HepG2 (cell line): ENCODE data around the gene MAPK10. TPM values are rescaled to one million over a fixed set of nuclear protein-coding genes. Genes with fewer than 3 reads are reported as not detected.

Experiments used
- ATAC-seq: fragments of 200-7000 bp; cut with Tn5 transposase; 3 replicates; pipeline ENCODE4 v1.9.1; 2020; ENCODE audit warnings: mild to moderate bottlenecking, moderate library complexity
- BruUV-seq: library from RNA; stranded (reverse); fragments of 400-500 nt; replicated peaks from 2 replicates; lab custom pipeline; 2021; lab: Mats Ljungman, UMichigan
- CTCF ChIA-PET: fragments of 300-600 bp; formaldehyde crosslinking; extraction: SDS; loops from one replicate; lab custom pipeline; 2021; ENCODE audit warnings: low total read pairs, inconsistent platforms, low intra/inter-chr PET ratio; lab: Yijun Ruan, JAX
- POLR2A ChIA-PET: fragments of 350-600 bp; sonication (Branson Sonifier 250); formaldehyde crosslinking; loops from one replicate; lab custom pipeline; 2020; ENCODE audit warnings: antibody characterized with exemption, inconsistent platforms; lab: Yijun Ruan, JAX
- DNase-seq: peaks from one replicate; pipeline ENCODE4 v3.0.0-alpha.2; 2015; ENCODE audit warnings: low spot score
- FAIRE-seq: peaks from 3 replicates; lab custom pipeline; 2011; peaks lifted over from hg19 to GRCh38; lab: Jason Lieb, UNC
- H2AFZ ChIP-seq: one replicate; pipeline ENCODE4 v1.6.1; 2011; ENCODE audit warnings: low read length, inconsistent platforms
- H3K27ac ChIP-seq: fragments of 300-600 bp; 3 replicates; pipeline ENCODE4 v1.8.0; 2011; ENCODE audit warnings: mixed run types, mild to moderate bottlenecking, mixed read lengths, low read length, inconsistent platforms; ENCODE audit not compliant: insufficient read depth; ENCODE audit errors: extremely low read length
- H3K27me3 ChIP-seq, 2 experiments: fragments of 200-600 bp in 1 of 2; 2 replicates in 1 of 2; 3 replicates in 1 of 2; pipeline versions ENCODE4 v1.6.0 to v1.8.0; 2011; ENCODE audit warnings: low read length in 2 of 2, mild to moderate bottlenecking in 2 of 2, moderate library complexity in 2 of 2, inconsistent platforms in 1 of 2; ENCODE audit not compliant: insufficient read depth in 2 of 2, control insufficient read depth in 1 of 2
- H3K36me3 ChIP-seq, 2 experiments: fragments of 200-600 bp in 1 of 2; replicated peaks in 1 of 2; 2 replicates in 1 of 2; 3 replicates in 1 of 2; pipeline versions ENCODE4 v1.5.1 to v1.8.0; 2011; ENCODE audit warnings: low read length in 2 of 2, inconsistent platforms in 1 of 2; ENCODE audit not compliant: insufficient read depth in 2 of 2, control insufficient read depth in 1 of 2
- H3K4me1 ChIP-seq: 2 replicates; pipeline ENCODE4 v1.5.1; 2012; ENCODE audit warnings: low read length, inconsistent platforms; ENCODE audit not compliant: insufficient read depth
- H3K4me2 ChIP-seq: 2 replicates; pipeline ENCODE4 v1.6.0; 2011; ENCODE audit warnings: low read depth, low read length, inconsistent platforms
- H3K4me3 ChIP-seq, 3 experiments: fragments of 200-600 bp in 1 of 3; sonication (generic), shearing (Covaris generic) in 1 of 3; replicated peaks in 1 of 3; 2 replicates each; pipeline ENCODE4 v1.5.1; 2011 to 2016; ENCODE audit warnings: low read length in 3 of 3, inconsistent platforms in 2 of 3, low read depth in 2 of 3, mild to moderate bottlenecking in 2 of 3, control low read depth in 1 of 3, mixed read lengths in 1 of 3; ENCODE audit not compliant: insufficient read depth in 1 of 3
- H3K79me2 ChIP-seq: one replicate; pipeline ENCODE4 v1.6.1; 2011; ENCODE audit warnings: low read length, inconsistent platforms; ENCODE audit not compliant: insufficient read depth
- H3K9ac ChIP-seq: 2 replicates; pipeline ENCODE4 v1.6.0; 2011; ENCODE audit warnings: mild to moderate bottlenecking, low read depth, low read length, inconsistent platforms; ENCODE audit not compliant: insufficient read depth
- H3K9me3 ChIP-seq: 2 replicates; pipeline ENCODE4 v1.5.1; 2012; ENCODE audit warnings: mild to moderate bottlenecking, low read length
- H4K20me1 ChIP-seq: 2 replicates; pipeline ENCODE4 v1.6.0; 2011; ENCODE audit warnings: inconsistent platforms, mild to moderate bottlenecking, low read length, moderate library complexity; ENCODE audit not compliant: insufficient read depth
- ARID2 ChIP-seq: sonication (generic); formaldehyde crosslinking; IDR thresholded peaks from 2 replicates; pipeline ENCODE4 v1.8.1; 2022; ENCODE audit warnings: mild to moderate bottlenecking, missing genetic modification reagents, borderline replicate concordance
- ERF ChIP-seq: IDR thresholded peaks from 2 replicates; pipeline ENCODE4 v1.6.1; 2018; ENCODE audit warnings: missing biosample characterization, missing genetic modification reagents
- FOXP4 ChIP-seq: sonication (generic); formaldehyde crosslinking; IDR thresholded peaks from 2 replicates; pipeline ENCODE4 v1.4.0; 2020; ENCODE audit warnings: missing genetic modification reagents
- KLF9 ChIP-seq: IDR thresholded peaks from 2 replicates; pipeline ENCODE4 v1.6.1; 2016; ENCODE audit warnings: low read depth
- POLR2AphosphoS5 ChIP-seq: IDR thresholded peaks from 2 replicates; pipeline ENCODE4 v1.6.1; 2012; ENCODE audit warnings: low read depth, low read length
- SRSF9 ChIP-seq: fragments of 200-400 bp; formaldehyde crosslinking; IDR thresholded peaks from 2 replicates; pipeline ENCODE4 v1.6.1; 2018; ENCODE audit warnings: borderline replicate concordance, mild to moderate bottlenecking, low read depth, low read length; ENCODE audit not compliant: insufficient read depth, poor library complexity, severe bottlenecking
- ZBTB37 ChIP-seq: sonication (generic); formaldehyde crosslinking; IDR thresholded peaks from 2 replicates; pipeline ENCODE4 v1.4.0; 2020; ENCODE audit warnings: mild to moderate bottlenecking, missing genetic modification reagents
- ZHX2 ChIP-seq, 2 experiments: sonication (generic) in 1 of 2; formaldehyde crosslinking in 1 of 2; IDR thresholded peaks; 2 replicates each; pipeline versions ENCODE4 v1.6.1 to v1.9.0; 2014 to 2022; ENCODE audit warnings: antibody characterized with exemption in 1 of 2, borderline replicate concordance in 1 of 2, inconsistent platforms in 1 of 2, low read depth in 1 of 2, missing genetic modification reagents in 1 of 2
- ZMYM4 ChIP-seq: sonication (generic); formaldehyde crosslinking; IDR thresholded peaks from 2 replicates; pipeline ENCODE4 v1.8.1; 2023; ENCODE audit warnings: mild to moderate bottlenecking, missing genetic modification reagents
- ZNF30 ChIP-seq: sonication (generic); formaldehyde crosslinking; IDR thresholded peaks from 2 replicates; pipeline ENCODE4 v1.5.0; 2020; ENCODE audit warnings: mild to moderate bottlenecking, missing genetic modification reagents
- WGBS: methylation state at CpG from one replicate; pipeline ENCODE4 v1.1.6; 2017; ENCODE audit warnings: low lambda C conversion rate; 5-methylcytosine and 5-hydroxymethylcytosine counted together
- in situ Hi-C: cut with HindIII; loops from 2 replicates; pipeline ENCODE4 v1.10.0; 2017; ENCODE audit warnings: low pct_unique_long_range_greater_than_20kb; ENCODE audit not compliant: extremely low pct_ligation_motif_present
- intact Hi-C: fragments of 100-400 bp; cut with micrococcal nuclease; formaldehyde crosslinking; loops from one replicate; pipeline ENCODE4 v1.10.0; 2022; ENCODE audit not compliant: unreplicated experiment
- polyA plus RNA-seq, 8 experiments: library from polyadenylated mRNA; depleted of rRNA in 3 of 8; stranded (reverse) in 7 of 8; unstranded in 1 of 8; fragments of >200 nt; fragmentation: Illumina TruSeq in 4 of 8; extraction: Trizol in 4 of 8; gene quantifications; 2 replicates each; pipeline versions ENCODE4 v1.2.1 to v1.2.3, GENCODE V29; 2011 to 2016; ENCODE audit warnings: low read depth in 4 of 8, missing spikeins in 1 of 8, mixed read lengths in 1 of 8; ENCODE audit not compliant: insufficient read depth in 1 of 8
- total RNA-seq, 5 experiments: library from RNA; depleted of rRNA; stranded (reverse); fragments of >200 nt; fragmentation: Illumina TruSeq; extraction: Trizol; gene quantifications; 2 replicates each; pipeline ENCODE4 v1.2.3, GENCODE V29; 2016; ENCODE audit warnings: low read depth in 1 of 5

Gene MAPK10
- total and polyA plus RNA-seq, 2 of the 13 experiments (the other 11 are each of a cell fraction or from before 2014, with no cell fraction given), result not detected

GRCh38 chr4:86011117-86011516 lies 348.7 kb downstream of the MAPK10 start (continued):
- TF ChIP-seq ZHX2 (IDR thresholded peaks at IDR 0.05; ENCODE audit: low read depth) (no peak), ZHX2 (CRISPR knock-in tag; IDR thresholded peaks at IDR 0.05; ENCODE audit: borderline replicate concordance) (no peak), ZNF30 (CRISPR knock-in tag) (no peak)

- POLR2A ChIA-PET, result no interaction called here
- no peak for ATAC-seq
- Histone ChIP-seq H4K20me1 (no peaks in the 10 kb centered on the region), H3K4me3 (no peak overlapping the region), H3K9ac (no peak overlapping the region), H3K4me1 (no peaks in the 10 kb centered on the region), H3K27ac (no peak overlapping the region), H3K79me2 (no peaks in the 10 kb centered on the region), H3K27me3 (no peaks in the 10 kb centered on the region), H2AFZ (no peak overlapping the region), H3K9me3 (no peaks in the 10 kb centered on the region), H3K4me2 (no peak overlapping the region), H3K36me3 (no peaks in the 10 kb centered on the region)
- FAIRE-seq, result no peak
- intact Hi-C loops (no loop called here), in situ Hi-C loops (no loop called here)
- TF ChIP-seq KLF9 (CRISPR knock-in tag), result no peak
- TF ChIP-seq SRSF9, result no peak
- no peak for TF ChIP-seq FOXP4
- TF ChIP-seq ERF (CRISPR knock-in tag), result no peak
- no peak for TF ChIP-seq ZMYM4
- TF ChIP-seq POLR2AphosphoS5, result no peak
- TF ChIP-seq ARID2 (CRISPR knock-in tag), result no peak
- TF ChIP-seq ZBTB37 (CRISPR knock-in tag), result no peak
- CTCF ChIA-PET, result no interaction called here
- WGBS, result 36% methylated on average over 6 of the region's 6 CpGs
- DNase-seq, result no peak
- no TSS peak for BruUV-seq
Measured at GRCh38 chr4:86007042-86007441, 352.8 kb downstream of the MAPK10 start.
